H1 (cell line): ENCODE results near the gene TMEM151B. TPM values are rescaled to one million over a fixed set of nuclear protein-coding genes. Genes with fewer than 3 reads are reported as not detected.

Experiments
- CTCF ChIA-PET: fragments of 300-600 bp; sonication (Branson Sonifier 250); formaldehyde crosslinking; loops from one replicate; lab custom pipeline; 2021; ENCODE audit not compliant: partially characterized antibody; lab: Charles Lee
- POLR2A ChIA-PET: fragments of 300-600 bp; sonication (Branson Sonifier 250); formaldehyde crosslinking; loops from one replicate; lab custom pipeline; 2021; ENCODE audit warnings: inconsistent platforms; ENCODE audit not compliant: partially characterized antibody; lab: Charles Lee
- DNase-seq, 2 experiments: peaks; one replicate each; pipeline versions ENCODE4 v3.0.0 to v3.0.0-alpha.2; 2010 to 2022; ENCODE audit warnings: low spot score in 2 of 2, low read depth in 1 of 2, mixed read lengths in 1 of 2
- FAIRE-seq: peaks from 2 replicates; lab custom pipeline; 2011; peaks lifted over from hg19 to GRCh38; lab: Jason Lieb, UNC
- H2AFZ ChIP-seq: 2 replicates; pipeline ENCODE4 v1.8.1; 2012; ENCODE audit warnings: low read length, inconsistent platforms
- H2AK5ac ChIP-seq: 2 replicates; pipeline ENCODE4 v1.6.1; 2013; ENCODE audit warnings: low read depth, low read length
- H2BK120ac ChIP-seq: replicated peaks from 2 replicates; pipeline ENCODE3; 2013; ENCODE audit warnings: low read depth, low read length, inconsistent platforms
- H2BK12ac ChIP-seq: 2 replicates; pipeline ENCODE4 v1.6.1; 2013; ENCODE audit warnings: low read depth, low read length
- H2BK15ac ChIP-seq: 2 replicates; pipeline ENCODE4 v1.6.1; 2013; ENCODE audit warnings: low read length
- H2BK20ac ChIP-seq: 2 replicates; pipeline ENCODE4 v1.6.1; 2013; ENCODE audit warnings: low read length
- H2BK5ac ChIP-seq: 2 replicates; pipeline ENCODE4 v1.6.1; 2013; ENCODE audit warnings: low read depth, low read length
- H3K14ac ChIP-seq: 2 replicates; pipeline ENCODE4 v1.6.1; 2013; ENCODE audit warnings: inconsistent platforms; ENCODE audit not compliant: insufficient read length
- H3K18ac ChIP-seq: 2 replicates; pipeline ENCODE4 v1.6.1; 2013; ENCODE audit warnings: low read length; ENCODE audit errors: extremely low read depth
- H3K23ac ChIP-seq: 2 replicates; pipeline ENCODE4 v1.6.1; 2013; ENCODE audit warnings: inconsistent platforms; ENCODE audit not compliant: insufficient read length
- H3K23me2 ChIP-seq: 2 replicates; pipeline ENCODE4 v1.6.1; 2013; ENCODE audit warnings: low read depth, low read length
- H3K27ac ChIP-seq: 2 replicates; pipeline ENCODE4 v1.6.1; 2011; ENCODE audit warnings: low read depth, low read length, inconsistent platforms
- H3K27me3 ChIP-seq, 4 experiments: replicated peaks in 1 of 4; 1 replicate in 1 of 4; 2 replicates in 3 of 4; pipeline versions ENCODE4 v1.6.1 to v1.8.1; 2011 to 2013; ENCODE audit warnings: low read length in 3 of 4, mild to moderate bottlenecking in 3 of 4, inconsistent platforms in 2 of 4, mixed read lengths in 2 of 4, moderate library complexity in 1 of 4; ENCODE audit not compliant: control insufficient read depth in 3 of 4, insufficient read depth in 3 of 4; ENCODE audit errors: extremely low read depth in 1 of 4
- H3K36me3 ChIP-seq, 4 experiments: 2 replicates each; pipeline versions ENCODE4 v1.6.1 to v1.8.1; 2011 to 2013; ENCODE audit warnings: mild to moderate bottlenecking in 4 of 4, low read length in 3 of 4, moderate library complexity in 2 of 4, control low read depth in 1 of 4, inconsistent platforms in 1 of 4; ENCODE audit not compliant: insufficient read depth in 4 of 4, control insufficient read depth in 2 of 4
- H3K4ac ChIP-seq: replicated peaks from 2 replicates; pipeline ENCODE3; 2013; ENCODE audit warnings: low read length, low read depth, mixed read lengths, inconsistent platforms; ENCODE audit not compliant: insufficient read length
- H3K4me1 ChIP-seq, 4 experiments: replicated peaks in 1 of 4; 1 replicate in 1 of 4; 2 replicates in 3 of 4; pipeline versions ENCODE4 v1.6.1 to v1.8.1; 2011 to 2013; ENCODE audit warnings: low read length in 3 of 4, inconsistent platforms in 2 of 4, mixed read lengths in 1 of 4; ENCODE audit not compliant: insufficient read depth in 4 of 4, control insufficient read depth in 3 of 4
- H3K4me2 ChIP-seq, 2 experiments: 2 replicates each; pipeline versions ENCODE4 v1.6.1 to v1.8.1; 2011 to 2013; ENCODE audit warnings: low read depth in 2 of 2, low read length in 2 of 2, control low read depth in 1 of 2, inconsistent platforms in 1 of 2, mild to moderate bottlenecking in 1 of 2; ENCODE audit not compliant: insufficient read depth in 1 of 2
- H3K4me3 ChIP-seq, 4 experiments: fragments of 200-600, 300-600 bp in 1 of 4; sonication (generic), shearing (Covaris generic), sonication (Bioruptor Twin) in 1 of 4; 2 replicates each; pipeline versions ENCODE4 v1.5.1 to v1.8.1; 2011 to 2016; ENCODE audit warnings: low read length in 4 of 4, low read depth in 3 of 4, control low read depth in 2 of 4, inconsistent platforms in 2 of 4, mild to moderate bottlenecking in 2 of 4, mixed read lengths in 1 of 4, moderate library complexity in 1 of 4; ENCODE audit not compliant: insufficient read depth in 2 of 4; ENCODE audit errors: extremely low read depth in 1 of 4
- H3K56ac ChIP-seq: replicated peaks from 2 replicates; pipeline ENCODE3; 2013; ENCODE audit warnings: low read depth, mild to moderate bottlenecking, mixed read lengths, low read length, inconsistent platforms; ENCODE audit not compliant: insufficient read length
- H3K79me1 ChIP-seq: 2 replicates; pipeline ENCODE4 v1.6.1; 2013; ENCODE audit warnings: low read depth, low read length, control low read depth
- H3K79me2 ChIP-seq, 2 experiments: 2 replicates each; pipeline versions ENCODE4 v1.6.1 to v1.8.1; 2012 to 2013; ENCODE audit warnings: low read length in 2 of 2, mild to moderate bottlenecking in 2 of 2, inconsistent platforms in 1 of 2; ENCODE audit not compliant: insufficient read depth in 2 of 2, control insufficient read depth in 1 of 2
- H3K9ac ChIP-seq, 4 experiments: replicated peaks in 1 of 4; 1 replicate in 1 of 4; 2 replicates in 3 of 4; pipeline versions ENCODE4 v1.6.1 to v1.8.1; 2011 to 2013; ENCODE audit warnings: low read depth in 3 of 4, low read length in 3 of 4, control low read depth in 2 of 4, mild to moderate bottlenecking in 2 of 4, moderate library complexity in 2 of 4, inconsistent platforms in 1 of 4; ENCODE audit errors: extremely low read depth in 1 of 4
- H3K9me3 ChIP-seq, 2 experiments: 2 replicates each; pipeline versions ENCODE4 v1.6.1 to v1.8.1; 2012 to 2013; ENCODE audit warnings: mild to moderate bottlenecking in 2 of 2, moderate library complexity in 2 of 2, control low read depth in 1 of 2, inconsistent platforms in 1 of 2, low read depth in 1 of 2, low read length in 1 of 2, mixed read lengths in 1 of 2; ENCODE audit not compliant: insufficient read depth in 2 of 2
- H4K20me1 ChIP-seq, 2 experiments: replicated peaks in 1 of 2; 2 replicates each; pipeline versions ENCODE3 to v1.8.1; 2011 to 2013; ENCODE audit warnings: inconsistent platforms in 2 of 2, low read length in 2 of 2, mild to moderate bottlenecking in 1 of 2; ENCODE audit not compliant: insufficient read depth in 2 of 2, control insufficient read depth in 1 of 2
- H4K5ac ChIP-seq: 2 replicates; pipeline ENCODE4 v1.6.1; 2013; ENCODE audit warnings: low read length, low read depth, mixed read lengths, inconsistent platforms; ENCODE audit not compliant: insufficient read length
- H4K8ac ChIP-seq: 2 replicates; pipeline ENCODE4 v1.8.0; 2013; ENCODE audit warnings: mild to moderate bottlenecking, moderate library complexity, low read length, inconsistent platforms; ENCODE audit not compliant: insufficient read depth; ENCODE audit errors: extremely low read depth
- H4K91ac ChIP-seq: replicated peaks from 2 replicates; pipeline ENCODE3; 2013; ENCODE audit warnings: low read length, mixed read lengths, inconsistent platforms; ENCODE audit not compliant: insufficient read length
- BRCA1 ChIP-seq: IDR thresholded peaks from 2 replicates; pipeline ENCODE4 v1.6.1; 2012; ENCODE audit warnings: low read depth, low read length, improper control_type of control experiment
- EGR1 ChIP-seq: IDR thresholded peaks from 2 replicates; pipeline ENCODE4 v1.6.1; 2011; ENCODE audit warnings: low read depth, low read length, borderline replicate concordance
- FOSL1 ChIP-seq: IDR thresholded peaks from 2 replicates; pipeline ENCODE4 v1.6.1; 2011; ENCODE audit warnings: mild to moderate bottlenecking, low read depth, low read length, moderate library complexity; ENCODE audit not compliant: insufficient read depth
- JUN ChIP-seq: IDR thresholded peaks from 2 replicates; pipeline ENCODE4 v1.6.1; 2011; ENCODE audit warnings: low read depth, mild to moderate bottlenecking, improper control_type of control experiment, low read length
- KDM1A ChIP-seq: fragments of 200-600, 300-600 bp; sonication (generic); IDR thresholded peaks from 2 replicates; pipeline ENCODE4 v1.7.1; 2016; ENCODE audit warnings: mild to moderate bottlenecking, low read length, borderline replicate concordance
- SIRT6 ChIP-seq: IDR thresholded peaks from one replicate; pipeline ENCODE4 v1.7.1; 2012; ENCODE audit warnings: low read length, inconsistent platforms
- WGBS, 2 experiments: shearing (Covaris generic) in 1 of 2; methylation state at CpG; one replicate each; pipeline versions ENCODE4 v1.1.6 to v1.1.7; 2013 to 2015; ENCODE audit warnings: low lambda C conversion rate in 2 of 2, mixed read lengths in 2 of 2, inconsistent platforms in 1 of 2, low coverage in 1 of 2, missing lambda C conversion rate in 1 of 2; ENCODE audit not compliant: insufficient replicate concordance in 2 of 2, insufficient coverage in 1 of 2, insufficient read length in 1 of 2; ENCODE audit errors: extremely low coverage in 1 of 2, missing lambda C conversion rate in 1 of 2; 5-methylcytosine and 5-hydroxymethylcytosine counted together
- polyA plus RNA-seq, 7 experiments: library from polyadenylated mRNA; depleted of rRNA in 3 of 7; stranded (reverse) in 5 of 7; unstranded in 2 of 7; fragments of >200 nt in 5 of 7; fragments of 200-250 nt in 2 of 7; gene quantifications; 1 replicate in 5 of 7; 2 replicates in 1 of 7; 4 replicates in 1 of 7; pipeline versions ENCODE4 v1.2.1 to v1.2.3, GENCODE V29; 2011 to 2013; ENCODE audit warnings: missing spikeins in 2 of 7, mixed read lengths in 2 of 7
- total RNA-seq: library from RNA; stranded (reverse); fragmentation: NEBNext Ultra II Directional; extraction: Animal tissue kit (Norgen Biotek cat#: 25700); gene quantifications from 2 replicates; pipeline ENCODE4 v1.2.1, GENCODE V29; 2021
- TF ChIP-seq, protein P1 (sequence below): IDR thresholded peaks from 2 replicates; pipeline ENCODE4 v1.6.1; 2011; ENCODE audit warnings: low read depth, mild to moderate bottlenecking, low read length; ENCODE audit not compliant: insufficient read depth

TMEM151B gene
- total and polyA plus RNA-seq, 2 of the 8 experiments (the other 6 are each of a cell fraction or from before 2014, with no cell fraction given): 8.0 to 15.5 TPM

- Histone ChIP-seq H2BK5ac (no peak overlapping the region), H3K56ac (no peak overlapping the region), H3K14ac (no peak overlapping the region), H3K36me3 (peaks cover 0 to 9% (median 3%) of the 10 kb centered on the region in 4 experiments; a peak in 4 of 8 replicates), H3K9ac (no peak overlapping the region), H3K23ac (no peak overlapping the region), H2BK12ac (no peak overlapping the region), H2AK5ac (no peak overlapping the region), H3K27ac (no peak overlapping the region), H3K4me2 (no peak overlapping the region), H3K79me2 (no peaks in the 10 kb centered on the region), H3K27me3 (peaks cover 0 to 3% (median 1%) of the 10 kb centered on the region in 4 experiments; a peak in 2 of 7 replicates), H4K5ac (no peak overlapping the region), H3K79me1 (no peaks in the 10 kb centered on the region; the same call in 1 of the 2 replicates), H3K9me3 (no peaks in the 10 kb centered on the region), H2BK20ac (no peak overlapping the region), H3K4me3 (no peak overlapping the region), H3K4me1 (peaks cover 10 to 26% (median 12%) of the 10 kb centered on the region in 4 experiments), H3K18ac (no peak overlapping the region), H2BK120ac (no peak overlapping the region), H3K23me2 (peaks cover 4% of the 10 kb centered on the region; the same call in 1 of the 2 replicates), H2AFZ (no peak overlapping the region), H4K91ac (no peak overlapping the region), H2BK15ac (no peak overlapping the region), H3K4ac (no peak overlapping the region), H4K20me1 (peaks cover 0 to 8% of the 10 kb centered on the region in 2 experiments), H4K8ac (no peak overlapping the region)
- ChIA-PET CTCF (interaction anchor here (0.6 to 19.0 kb wide), 10 partner anchors 8 to 1102 kb away, joined by 3 to 330 read pairs (median 4); partner anchors contain the start of gene AARS2), POLR2A (interaction anchor here (1.0 to 4.8 kb wide), 8 partner anchors 17 to 68 kb away, joined by 3 to 26 read pairs (median 4); partner anchors contain the start of genes AARS2, HSP90AB1 and SPATS1)
- DNase-seq (no peak), FAIRE-seq (no peak)
- WGBS, 2 experiments: 100% methylated on average over 1 of the region's 1 CpG; no CpG with 5 or more reads in 1 of the 2 experiments
- TF ChIP-seq SIRT6: no peak
- no peak for TF ChIP-seq JUN
- no peak for TF ChIP-seq KDM1A
- TF ChIP-seq FOSL1: no peak
- TF ChIP-seq BRCA1: no peak
- TF ChIP-seq EGR1: no peak
- TF ChIP-seq, protein P1, sequence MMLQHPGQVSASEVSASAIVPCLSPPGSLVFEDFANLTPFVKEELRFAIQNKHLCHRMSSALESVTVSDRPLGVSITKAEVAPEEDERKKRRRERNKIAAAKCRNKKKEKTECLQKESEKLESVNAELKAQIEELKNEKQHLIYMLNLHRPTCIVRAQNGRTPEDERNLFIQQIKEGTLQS: no peak
These were observed 3.4 kb downstream of the TMEM151B start for GRCh38 chr6:44273617-44274016.
